ENCODE data around the gene VTCN1.
"Not testable (repeated sequence)": the region's sequence is repeated elsewhere in the genome, so short reads cannot be mapped to it uniquely, and the experiment has no call there.

GRCh38 chr1:117151305-117151704, 59.4 kb downstream of the VTCN1 start:
- TF ChIP-seq, protein P1, sequence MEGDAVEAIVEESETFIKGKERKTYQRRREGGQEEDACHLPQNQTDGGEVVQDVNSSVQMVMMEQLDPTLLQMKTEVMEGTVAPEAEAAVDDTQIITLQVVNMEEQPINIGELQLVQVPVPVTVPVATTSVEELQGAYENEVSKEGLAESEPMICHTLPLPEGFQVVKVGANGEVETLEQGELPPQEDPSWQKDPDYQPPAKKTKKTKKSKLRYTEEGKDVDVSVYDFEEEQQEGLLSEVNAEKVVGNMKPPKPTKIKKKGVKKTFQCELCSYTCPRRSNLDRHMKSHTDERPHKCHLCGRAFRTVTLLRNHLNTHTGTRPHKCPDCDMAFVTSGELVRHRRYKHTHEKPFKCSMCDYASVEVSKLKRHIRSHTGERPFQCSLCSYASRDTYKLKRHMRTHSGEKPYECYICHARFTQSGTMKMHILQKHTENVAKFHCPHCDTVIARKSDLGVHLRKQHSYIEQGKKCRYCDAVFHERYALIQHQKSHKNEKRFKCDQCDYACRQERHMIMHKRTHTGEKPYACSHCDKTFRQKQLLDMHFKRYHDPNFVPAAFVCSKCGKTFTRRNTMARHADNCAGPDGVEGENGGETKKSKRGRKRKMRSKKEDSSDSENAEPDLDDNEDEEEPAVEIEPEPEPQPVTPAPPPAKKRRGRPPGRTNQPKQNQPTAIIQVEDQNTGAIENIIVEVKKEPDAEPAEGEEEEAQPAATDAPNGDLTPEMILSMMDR (IDR thresholded peaks at IDR 0.05; ENCODE audit: poor library complexity): not testable (repeated sequence)
- TF ChIP-seq EZH2 (IDR thresholded peaks at IDR 0.05; ENCODE audit: borderline replicate concordance): not testable (repeated sequence)

Measured in hepatocyte (in vitro differentiated cells).